SK-N-SH treated with all-trans-retinoic acid at 6 μM for 48 hours (cell line): Measurements from ENCODE around the gene POLDIP3.

ENCODE experiments used
- ATAC-seq: fragments of 200-7000 bp; cut with Tn5 transposase; 3 replicates; pipeline ENCODE4 v1.9.1; 2020; ENCODE audit warnings: mild to moderate bottlenecking, moderate library complexity
- ARNTL ChIP-seq: fragments of 450-650 bp; formaldehyde crosslinking; IDR thresholded peaks from 2 replicates; pipeline ENCODE4 v1.5.0; 2020; ENCODE audit warnings: low read depth, mild to moderate bottlenecking, moderate library complexity, borderline replicate concordance
- BACH2 ChIP-seq: fragments of 250-450 bp; sonication (Bioruptor Pico); IDR thresholded peaks from 2 replicates; pipeline ENCODE4 v1.9.0; 2021; ENCODE audit warnings: mild to moderate bottlenecking, borderline replicate concordance
- CREB5 ChIP-seq: fragments of 250-450 bp; sonication (Bioruptor Pico); IDR thresholded peaks from 2 replicates; pipeline ENCODE4 v1.5.1; 2020; ENCODE audit warnings: low read depth, mild to moderate bottlenecking, moderate library complexity
- CSDC2 ChIP-seq: fragments of 250-450 bp; sonication (Bioruptor Pico); IDR thresholded peaks from 2 replicates; pipeline ENCODE4 v1.5.0; 2020; ENCODE audit warnings: mild to moderate bottlenecking, moderate library complexity
- ESRRG ChIP-seq: fragments of 250-450 bp; sonication (Bioruptor Pico); IDR thresholded peaks from 2 replicates; pipeline ENCODE4 v1.6.1; 2021; ENCODE audit warnings: mild to moderate bottlenecking
- GLIS3 ChIP-seq: fragments of 250-450 bp; sonication (Bioruptor Pico); IDR thresholded peaks from 2 replicates; pipeline ENCODE4 v1.5.0; 2020; ENCODE audit warnings: mild to moderate bottlenecking, moderate library complexity
- ISL1 ChIP-seq: fragments of 250-450 bp; sonication (Bioruptor Pico); IDR thresholded peaks from 2 replicates; pipeline ENCODE4 v2.1.2; 2022; ENCODE audit warnings: mild to moderate bottlenecking, moderate library complexity
- OSR1 ChIP-seq: fragments of 250-450 bp; sonication (Bioruptor Pico); IDR thresholded peaks from 2 replicates; pipeline ENCODE4 v1.8.0; 2022; ENCODE audit warnings: moderate library complexity, mild to moderate bottlenecking, inconsistent platforms
- PATZ1 ChIP-seq: fragments of 250-450 bp; sonication (Bioruptor Pico); IDR thresholded peaks from 2 replicates; pipeline ENCODE4 v1.8.0; 2020; ENCODE audit warnings: mild to moderate bottlenecking, moderate library complexity, borderline replicate concordance
- POU6F1 ChIP-seq: fragments of 250-450 bp; sonication (Bioruptor Pico); IDR thresholded peaks from 2 replicates; pipeline ENCODE4 v1.8.0; 2021; ENCODE audit warnings: low read depth, mild to moderate bottlenecking, moderate library complexity, borderline replicate concordance
- PPARA ChIP-seq: fragments of 250-450 bp; sonication (Bioruptor Pico); IDR thresholded peaks from 2 replicates; pipeline ENCODE4 v1.5.0; 2020; ENCODE audit warnings: mild to moderate bottlenecking, borderline replicate concordance
- RARB ChIP-seq: fragments of 250-450 bp; sonication (Bioruptor Pico); IDR thresholded peaks from 2 replicates; pipeline ENCODE4 v1.8.0; 2021; ENCODE audit warnings: mild to moderate bottlenecking, moderate library complexity
- SNAI2 ChIP-seq: fragments of 250-450 bp; sonication (Bioruptor Pico); IDR thresholded peaks from 2 replicates; pipeline ENCODE4 v1.5.0; 2020; ENCODE audit warnings: mild to moderate bottlenecking, moderate library complexity
- TCF4 ChIP-seq: fragments of 250-450 bp; sonication (Bioruptor Pico); IDR thresholded peaks from 2 replicates; pipeline ENCODE4 v1.8.0; 2021; ENCODE audit warnings: mild to moderate bottlenecking, moderate library complexity, borderline replicate concordance
- TOX ChIP-seq: fragments of 250-450 bp; sonication (Bioruptor Pico); IDR thresholded peaks from 2 replicates; pipeline ENCODE4 v1.8.0; 2021; ENCODE audit warnings: mild to moderate bottlenecking, moderate library complexity, borderline replicate concordance
- ZFP3 ChIP-seq: fragments of 250-450 bp; sonication (Bioruptor Pico); IDR thresholded peaks from 2 replicates; pipeline ENCODE4 v1.5.0; 2020; ENCODE audit warnings: mild to moderate bottlenecking, moderate library complexity
- ZFP30 ChIP-seq: fragments of 450-650 bp; formaldehyde crosslinking; IDR thresholded peaks from 2 replicates; pipeline ENCODE4 v1.5.0; 2022; ENCODE audit warnings: mild to moderate bottlenecking, moderate library complexity
- ZNF70 ChIP-seq: fragments of 450-650 bp; formaldehyde crosslinking; IDR thresholded peaks from 2 replicates; pipeline ENCODE4 v1.5.0; 2020; ENCODE audit warnings: mild to moderate bottlenecking, moderate library complexity
- TF ChIP-seq, protein P1 (sequence below): fragments of 250-450 bp; sonication (Bioruptor Pico); IDR thresholded peaks from 2 replicates; pipeline ENCODE4 v1.5.1; 2021; ENCODE audit warnings: mild to moderate bottlenecking, moderate library complexity
- TF ChIP-seq, protein P2 (sequence below): fragments of 250-450 bp; sonication (Bioruptor Pico); IDR thresholded peaks from 2 replicates; pipeline ENCODE4 v1.5.0; 2020; ENCODE audit warnings: mild to moderate bottlenecking, moderate library complexity

POLDIP3 gene

GRCh38 chr22:42584364-42584940, 30.2 kb downstream of the POLDIP3 start:
- TF ChIP-seq CSDC2 (CRISPR knock-in tag), result no peak
- TF ChIP-seq ARNTL (CRISPR knock-in tag), result no peak
- TF ChIP-seq ISL1, result no peak
- TF ChIP-seq ZFP3 (CRISPR knock-in tag), result no peak
- no peak for TF ChIP-seq TCF4 (CRISPR knock-in tag)
- no peak for TF ChIP-seq ZFP30 (CRISPR knock-in tag)
- no peak for TF ChIP-seq RARB (CRISPR knock-in tag)
- TF ChIP-seq, protein P1, sequence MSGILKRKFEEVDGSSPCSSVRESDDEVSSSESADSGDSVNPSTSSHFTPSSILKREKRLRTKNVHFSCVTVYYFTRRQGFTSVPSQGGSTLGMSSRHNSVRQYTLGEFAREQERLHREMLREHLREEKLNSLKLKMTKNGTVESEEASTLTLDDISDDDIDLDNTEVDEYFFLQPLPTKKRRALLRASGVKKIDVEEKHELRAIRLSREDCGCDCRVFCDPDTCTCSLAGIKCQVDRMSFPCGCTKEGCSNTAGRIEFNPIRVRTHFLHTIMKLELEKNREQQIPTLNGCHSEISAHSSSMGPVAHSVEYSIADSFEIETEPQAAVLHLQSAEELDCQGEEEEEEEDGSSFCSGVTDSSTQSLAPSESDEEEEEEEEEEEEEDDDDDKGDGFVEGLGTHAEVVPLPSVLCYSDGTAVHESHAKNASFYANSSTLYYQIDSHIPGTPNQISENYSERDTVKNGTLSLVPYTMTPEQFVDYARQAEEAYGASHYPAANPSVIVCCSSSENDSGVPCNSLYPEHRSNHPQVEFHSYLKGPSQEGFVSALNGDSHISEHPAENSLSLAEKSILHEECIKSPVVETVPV (CRISPR knock-in tag), result no peak
- TF ChIP-seq CREB5 (CRISPR knock-in tag), result no peak
- TF ChIP-seq TOX (CRISPR knock-in tag), result no peak
- no peak for TF ChIP-seq OSR1 (CRISPR knock-in tag)
- ATAC-seq, result no peak

DNA sequence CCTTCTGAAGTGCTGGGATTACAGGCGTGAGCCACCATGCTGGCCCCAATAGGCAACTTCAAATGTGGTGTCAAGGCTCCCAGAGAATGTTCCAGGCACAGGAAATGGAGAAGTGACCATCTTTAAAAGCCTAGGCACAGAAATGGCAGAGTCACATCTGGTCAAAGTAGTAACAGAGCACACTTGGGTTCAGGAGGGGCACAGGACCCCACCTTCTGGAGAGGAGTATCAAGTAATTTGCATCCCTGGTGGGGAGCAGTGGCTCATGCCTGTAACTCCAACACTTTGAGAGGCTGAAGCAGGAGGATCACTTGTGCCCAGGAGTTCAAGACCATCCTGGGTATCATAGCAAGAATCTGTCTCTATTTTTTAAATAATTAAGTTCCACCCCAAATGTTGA, 31.7 kb downstream of the POLDIP3 start:
- no peak for ATAC-seq
- TF ChIP-seq BACH2 (CRISPR knock-in tag) (no peak), CSDC2 (CRISPR knock-in tag) (no peak), TCF4 (CRISPR knock-in tag) (no peak), ISL1 (no peak), CREB5 (CRISPR knock-in tag) (no peak), GLIS3 (no peak), SNAI2 (CRISPR knock-in tag) (no peak), TOX (CRISPR knock-in tag) (no peak), POU6F1 (CRISPR knock-in tag) (no peak), PATZ1 (no peak), RARB (CRISPR knock-in tag) (no peak), PPARA (CRISPR knock-in tag) (no peak), ARNTL (CRISPR knock-in tag) (no peak), ZNF70 (no peak), ESRRG (no peak), ZFP3 (CRISPR knock-in tag) (no peak), ZFP30 (CRISPR knock-in tag) (no peak)
- TF ChIP-seq, protein P1 (CRISPR knock-in tag), result no peak
- TF ChIP-seq, protein P2, sequence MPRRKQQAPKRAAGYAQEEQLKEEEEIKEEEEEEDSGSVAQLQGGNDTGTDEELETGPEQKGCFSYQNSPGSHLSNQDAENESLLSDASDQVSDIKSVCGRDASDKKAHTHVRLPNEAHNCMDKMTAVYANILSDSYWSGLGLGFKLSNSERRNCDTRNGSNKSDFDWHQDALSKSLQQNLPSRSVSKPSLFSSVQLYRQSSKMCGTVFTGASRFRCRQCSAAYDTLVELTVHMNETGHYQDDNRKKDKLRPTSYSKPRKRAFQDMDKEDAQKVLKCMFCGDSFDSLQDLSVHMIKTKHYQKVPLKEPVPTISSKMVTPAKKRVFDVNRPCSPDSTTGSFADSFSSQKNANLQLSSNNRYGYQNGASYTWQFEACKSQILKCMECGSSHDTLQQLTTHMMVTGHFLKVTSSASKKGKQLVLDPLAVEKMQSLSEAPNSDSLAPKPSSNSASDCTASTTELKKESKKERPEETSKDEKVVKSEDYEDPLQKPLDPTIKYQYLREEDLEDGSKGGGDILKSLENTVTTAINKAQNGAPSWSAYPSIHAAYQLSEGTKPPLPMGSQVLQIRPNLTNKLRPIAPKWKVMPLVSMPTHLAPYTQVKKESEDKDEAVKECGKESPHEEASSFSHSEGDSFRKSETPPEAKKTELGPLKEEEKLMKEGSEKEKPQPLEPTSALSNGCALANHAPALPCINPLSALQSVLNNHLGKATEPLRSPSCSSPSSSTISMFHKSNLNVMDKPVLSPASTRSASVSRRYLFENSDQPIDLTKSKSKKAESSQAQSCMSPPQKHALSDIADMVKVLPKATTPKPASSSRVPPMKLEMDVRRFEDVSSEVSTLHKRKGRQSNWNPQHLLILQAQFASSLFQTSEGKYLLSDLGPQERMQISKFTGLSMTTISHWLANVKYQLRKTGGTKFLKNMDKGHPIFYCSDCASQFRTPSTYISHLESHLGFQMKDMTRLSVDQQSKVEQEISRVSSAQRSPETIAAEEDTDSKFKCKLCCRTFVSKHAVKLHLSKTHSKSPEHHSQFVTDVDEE (CRISPR knock-in tag), result no peak
- TF ChIP-seq, all 23 proteins: peak for 0
